ENCODE data around the gene FBXO36. TPM values are rescaled to one million over a fixed set of nuclear protein-coding genes. Genes with fewer than 3 reads are reported as not detected.

Gene FBXO36
- total and polyA plus RNA-seq, 2 donors (not counting 1 experiment from before 2014, with no cell fraction given) = 3.5 to 5.0 TPM

- H3K36me3 ChIP-seq (ENCODE audit: control insufficient read depth, insufficient read depth, low read length) = no peaks in the 10 kb centered on the region
- H3K27me3 ChIP-seq (ENCODE audit: control insufficient read depth, insufficient read depth, low read length) = no peaks in the 10 kb centered on the region
- no peak for DNase-seq (ENCODE audit: low read depth in 2 of 2)
- H3K4me3 ChIP-seq (replicated peaks in 1 of 4; ENCODE audit: control extremely low read depth in 1 of 4, insufficient read depth in 1 of 4, low read depth in 3 of 4, low read length in 4 of 4) = no peak overlapping the region
- no peak overlapping the region for H2AFZ ChIP-seq (ENCODE audit: low read length)
- no peaks in the 10 kb centered on the region for H3K4me1 ChIP-seq (ENCODE audit: control insufficient read depth, extremely low read depth, insufficient read depth, low read length)
- no peaks in the 10 kb centered on the region for H3K9me3 ChIP-seq (ENCODE audit: control insufficient read depth, insufficient read depth, low read depth, low read length)
- H3K27ac ChIP-seq (ENCODE audit: insufficient read depth, low read length) = no peak overlapping the region
- H3K79me2 ChIP-seq (ENCODE audit: control insufficient read depth, insufficient read depth, low read length) = no peaks in the 10 kb centered on the region
- no peak overlapping the region for H3K9ac ChIP-seq (ENCODE audit: insufficient read depth, low read length)
- no peak overlapping the region for H3K4me2 ChIP-seq (ENCODE audit: extremely low read depth, insufficient read depth, low read length)
- H4K20me1 ChIP-seq (ENCODE audit: control insufficient read depth, extremely low read depth, insufficient read depth, low read length) = no peaks in the 10 kb centered on the region
- TF ChIP-seq EZH2 (IDR thresholded peaks at IDR 0.05; ENCODE audit: low read length, missing control alignments) (no peak), CTCF (conservative IDR thresholded peaks at IDR 0.05 in 1 of 2, IDR thresholded peaks at IDR 0.05 in 1 of 2; ENCODE audit: low read depth in 1 of 2, low read length in 2 of 2) (no peak)
These were observed 75.3 kb downstream of the FBXO36 start for GRCh38 chr2:229997565-229997964.

GRCh38 chr2:230000118-230000841, 78.0 kb downstream of the FBXO36 start:
- H3K4me1 ChIP-seq (ENCODE audit: control insufficient read depth, extremely low read depth, insufficient read depth, low read length) = no peaks in the 10 kb centered on the region
- no peaks in the 10 kb centered on the region for H3K79me2 ChIP-seq (ENCODE audit: control insufficient read depth, insufficient read depth, low read length)

More at GRCh38 chr2:230000118-230000841, 78.0 kb downstream of the FBXO36 start:
- no peaks in the 10 kb centered on the region for H3K36me3 ChIP-seq (ENCODE audit: control insufficient read depth, insufficient read depth, low read length)
- no peaks in the 10 kb centered on the region for H3K27me3 ChIP-seq (ENCODE audit: control insufficient read depth, insufficient read depth, low read length)
- no peak for TF ChIP-seq EZH2 (IDR thresholded peaks at IDR 0.05; ENCODE audit: low read length, missing control alignments)
- TF ChIP-seq CTCF (conservative IDR thresholded peaks at IDR 0.05 in 1 of 2, IDR thresholded peaks at IDR 0.05 in 1 of 2; ENCODE audit: low read depth in 1 of 2, low read length in 2 of 2) = no peak
- H3K27ac ChIP-seq (ENCODE audit: insufficient read depth, low read length) = no peak overlapping the region
- H3K4me3 ChIP-seq (replicated peaks in 1 of 4; ENCODE audit: control extremely low read depth in 1 of 4, insufficient read depth in 1 of 4, low read depth in 3 of 4, low read length in 4 of 4) = no peak overlapping the region
- no peaks in the 10 kb centered on the region for H4K20me1 ChIP-seq (ENCODE audit: control insufficient read depth, extremely low read depth, insufficient read depth, low read length)
- H3K9ac ChIP-seq (ENCODE audit: insufficient read depth, low read length) = no peak overlapping the region
- peak in 1 of 2 donors; percentile 9 for DNase-seq (ENCODE audit: low read depth in 2 of 2)
- H3K9me3 ChIP-seq (ENCODE audit: control insufficient read depth, insufficient read depth, low read depth, low read length) = no peaks in the 10 kb centered on the region
- no peak overlapping the region for H2AFZ ChIP-seq (ENCODE audit: low read length)
- no peak overlapping the region for H3K4me2 ChIP-seq (ENCODE audit: extremely low read depth, insufficient read depth, low read length)

Measured in fibroblast of lung (primary cell).